H9 (cell line): Measurements from ENCODE around the gene TTYH1. TPM values are rescaled to one million over a fixed set of nuclear protein-coding genes. Genes with fewer than 3 reads are reported as not detected.

Experiments
- DNase-seq: peaks from one replicate; pipeline ENCODE4 v3.0.0-alpha.2; 2017
- H2AFZ ChIP-seq: one replicate; pipeline ENCODE4 v1.6.1; 2013; ENCODE audit warnings: mild to moderate bottlenecking, low read length, control low read depth, moderate library complexity
- H2AK5ac ChIP-seq: 2 replicates; pipeline ENCODE4 v1.6.1; 2013; ENCODE audit warnings: low read length, control low read depth, mixed read lengths; ENCODE audit not compliant: insufficient read length
- H2BK120ac ChIP-seq: one replicate; pipeline ENCODE4 v1.6.1; 2013; ENCODE audit warnings: low read depth, mild to moderate bottlenecking, low read length, control low read depth, inconsistent platforms; ENCODE audit not compliant: poor library complexity, severe bottlenecking
- H2BK12ac ChIP-seq: 2 replicates; pipeline ENCODE4 v1.6.1; 2013; ENCODE audit warnings: low read length, control low read depth, mixed read lengths, low read depth; ENCODE audit not compliant: insufficient read length
- H2BK15ac ChIP-seq: 2 replicates; pipeline ENCODE4 v1.6.1; 2013; ENCODE audit warnings: low read depth, low read length, control low read depth
- H2BK20ac ChIP-seq: one replicate; pipeline ENCODE4 v1.6.1; 2013; ENCODE audit warnings: low read depth, mild to moderate bottlenecking, low read length, control low read depth, inconsistent platforms; ENCODE audit not compliant: poor library complexity, severe bottlenecking
- H2BK5ac ChIP-seq: 2 replicates; pipeline ENCODE4 v1.6.1; 2013; ENCODE audit warnings: low read length, control low read depth, mixed read lengths; ENCODE audit not compliant: insufficient read length
- H3K14ac ChIP-seq: 2 replicates; pipeline ENCODE4 v1.6.1; 2013; ENCODE audit warnings: low read length, control low read depth; ENCODE audit not compliant: insufficient read depth
- H3K18ac ChIP-seq: 2 replicates; pipeline ENCODE4 v1.6.1; 2013; ENCODE audit warnings: low read depth, mild to moderate bottlenecking, mixed read lengths, low read length, control low read depth; ENCODE audit not compliant: insufficient read length
- H3K23ac ChIP-seq: 2 replicates; pipeline ENCODE4 v1.6.1; 2013; ENCODE audit warnings: low read length, control low read depth, mixed read lengths, low read depth; ENCODE audit not compliant: insufficient read length
- H3K23me2 ChIP-seq: 2 replicates; pipeline ENCODE4 v1.6.1; 2013; ENCODE audit warnings: low read depth, mild to moderate bottlenecking, mixed read lengths, low read length, control low read depth; ENCODE audit not compliant: insufficient read length, poor library complexity, severe bottlenecking
- H3K27ac ChIP-seq: 2 replicates; pipeline ENCODE4 v1.5.1; 2013; ENCODE audit warnings: low read length, control low read depth, mixed read lengths, low read depth; ENCODE audit not compliant: insufficient read length
- H3K27me3 ChIP-seq: 2 replicates; pipeline ENCODE4 v1.6.1; 2013; ENCODE audit warnings: low read length, control low read depth, inconsistent platforms; ENCODE audit not compliant: insufficient read depth
- H3K4ac ChIP-seq: 2 replicates; pipeline ENCODE4 v1.6.1; 2013; ENCODE audit warnings: low read depth, mild to moderate bottlenecking, control low read depth, inconsistent platforms, low read length, moderate library complexity
- H3K4me1 ChIP-seq: 2 replicates; pipeline ENCODE4 v1.6.1; 2013; ENCODE audit warnings: low read length, control low read depth, inconsistent platforms; ENCODE audit not compliant: insufficient read depth
- H3K4me2 ChIP-seq: 2 replicates; pipeline ENCODE4 v1.6.1; 2013; ENCODE audit warnings: low read length, control low read depth, mixed read lengths; ENCODE audit not compliant: insufficient read length, insufficient read depth
- H3K56ac ChIP-seq: 2 replicates; pipeline ENCODE4 v1.6.1; 2013; ENCODE audit warnings: low read depth, mild to moderate bottlenecking, mixed read lengths, low read length, control low read depth; ENCODE audit not compliant: insufficient read length
- H3K79me1 ChIP-seq: 2 replicates; pipeline ENCODE4 v1.6.1; 2013; ENCODE audit warnings: low read depth, mild to moderate bottlenecking, moderate library complexity, low read length, control low read depth, inconsistent platforms; ENCODE audit not compliant: insufficient read depth, poor library complexity, severe bottlenecking
- H3K79me2 ChIP-seq: 2 replicates; pipeline ENCODE4 v1.6.1; 2013; ENCODE audit warnings: low read length, control low read depth, inconsistent platforms; ENCODE audit not compliant: insufficient read depth
- H3K9ac ChIP-seq: 2 replicates; pipeline ENCODE4 v1.6.1; 2013; ENCODE audit warnings: low read length, control low read depth, mixed read lengths; ENCODE audit not compliant: insufficient read length; ENCODE audit errors: extremely low read depth
- H3K9me3 ChIP-seq: one replicate; pipeline ENCODE4 v1.6.1; 2013; ENCODE audit warnings: low read depth, low read length, inconsistent platforms; ENCODE audit not compliant: control insufficient read depth
- H3T11ph ChIP-seq: one replicate; pipeline ENCODE4 v1.6.1; 2013; ENCODE audit warnings: mild to moderate bottlenecking, low read length, control low read depth, inconsistent platforms
- H4K20me1 ChIP-seq: one replicate; pipeline ENCODE4 v1.6.1; 2013; ENCODE audit not compliant: control insufficient read depth, insufficient read length, insufficient read depth
- H4K5ac ChIP-seq: 2 replicates; pipeline ENCODE4 v1.6.1; 2013; ENCODE audit warnings: low read depth, mild to moderate bottlenecking, mixed read lengths, low read length, control low read depth; ENCODE audit not compliant: insufficient read length
- H4K8ac ChIP-seq: replicated peaks from 2 replicates; pipeline ENCODE4 v1.6.1; 2013; ENCODE audit warnings: low read length, control low read depth, mixed read lengths, low read depth; ENCODE audit not compliant: insufficient read length
- H4K91ac ChIP-seq: 2 replicates; pipeline ENCODE4 v1.6.1; 2013; ENCODE audit warnings: low read depth, mild to moderate bottlenecking, moderate library complexity, mixed read lengths, low read length, control low read depth; ENCODE audit not compliant: insufficient read length
- H3K27ac Mint-ChIP-seq, 3 experiments: 2 replicates in 2 of 3; 3 replicates in 1 of 3; pipeline ENCODE4 v1.8.0; 2020 to 2021; ENCODE audit warnings: mixed read lengths in 3 of 3, mild to moderate bottlenecking in 1 of 3, moderate library complexity in 1 of 3
- H3K27me3 Mint-ChIP-seq: 2 replicates; pipeline ENCODE4 v1.8.0; 2021; ENCODE audit warnings: low read depth, mild to moderate bottlenecking, moderate library complexity, mixed read lengths
- H3K36me3 Mint-ChIP-seq, 3 experiments: 2 replicates in 2 of 3; 3 replicates in 1 of 3; pipeline ENCODE4 v1.8.0; 2020 to 2021; ENCODE audit warnings: low read depth in 3 of 3, mixed read lengths in 3 of 3; ENCODE audit not compliant: insufficient read depth in 1 of 3
- H3K4me1 Mint-ChIP-seq, 2 experiments: 2 replicates each; pipeline ENCODE4 v1.8.0; 2020; ENCODE audit warnings: mixed read lengths in 2 of 2
- H3K4me3 Mint-ChIP-seq, 2 experiments: 2 replicates in 1 of 2; 3 replicates in 1 of 2; pipeline ENCODE4 v1.8.0; 2020 to 2021; ENCODE audit warnings: mild to moderate bottlenecking in 2 of 2, mixed read lengths in 2 of 2, moderate library complexity in 1 of 2
- H3K9me3 Mint-ChIP-seq, 2 experiments: 2 replicates in 1 of 2; 3 replicates in 1 of 2; pipeline ENCODE4 v1.8.0; 2020; ENCODE audit warnings: mild to moderate bottlenecking in 2 of 2, mixed read lengths in 2 of 2, moderate library complexity in 1 of 2
- WGBS: extraction: QIAGEN DNeasy Blood & Tissue Kit; methylation state at CpG from one replicate; pipeline ENCODE4 v1.1.7; 2013; ENCODE audit warnings: missing lambda C conversion rate, low lambda C conversion rate, mixed read lengths; ENCODE audit not compliant: insufficient read length; ENCODE audit errors: extremely low coverage; 5-methylcytosine and 5-hydroxymethylcytosine counted together
- total RNA-seq: library from RNA; stranded (reverse); gene quantifications from 2 replicates; pipeline ENCODE4 v1.2.1, GENCODE V29; 2021
- TF ChIP-seq, protein P1 (sequence below): fragments of 200-600 bp; sonication (generic); conservative IDR thresholded peaks from 3 replicates; pipeline ENCODE4 v1.8.0; 2021; ENCODE audit warnings: antibody characterized with exemption, mild to moderate bottlenecking

TTYH1 gene
- total RNA-seq, 1 experiment from 2014 or later = 47.1 TPM

- H2BK12ac ChIP-seq = no peak overlapping the region
- no peak for DNase-seq
- Mint-ChIP-seq H3K27ac (no peak overlapping the region), H3K4me3 (no peak overlapping the region), H3K4me1 (peaks cover 32 to 44% of the 10 kb centered on the region in 2 experiments), H3K9me3 (no peaks in the 10 kb centered on the region), H3K36me3 (peaks cover 0 to 24% (median 24%) of the 10 kb centered on the region in 3 experiments; a peak in 6 of 7 replicates), H3K27me3 (peaks cover 28% of the 10 kb centered on the region)
- no peaks in the 10 kb centered on the region for H3K79me2 ChIP-seq
- no peak overlapping the region for H3K27ac ChIP-seq
- H3K4me2 ChIP-seq = no peak overlapping the region
- H3K4ac ChIP-seq = no peak overlapping the region
- no peak overlapping the region for H4K8ac ChIP-seq
- H3K9ac ChIP-seq = no peak overlapping the region
- no peaks in the 10 kb centered on the region for H3K9me3 ChIP-seq
- H2AFZ ChIP-seq = no peak overlapping the region
- no peak overlapping the region for H2BK15ac ChIP-seq
- no peak overlapping the region for H2BK5ac ChIP-seq
- no peak overlapping the region for H4K91ac ChIP-seq
- no peak overlapping the region for H3K56ac ChIP-seq
- peaks cover 5% of the 10 kb centered on the region; the same call in 1 of the 2 replicates for H3K4me1 ChIP-seq
- no peak overlapping the region for H3T11ph ChIP-seq
- H3K79me1 ChIP-seq = no peaks in the 10 kb centered on the region
- WGBS = no CpG with 5 or more reads among the region's 10 CpGs
- H3K23me2 ChIP-seq = no peaks in the 10 kb centered on the region
- no peak overlapping the region for H3K18ac ChIP-seq
- TF ChIP-seq, protein P1, sequence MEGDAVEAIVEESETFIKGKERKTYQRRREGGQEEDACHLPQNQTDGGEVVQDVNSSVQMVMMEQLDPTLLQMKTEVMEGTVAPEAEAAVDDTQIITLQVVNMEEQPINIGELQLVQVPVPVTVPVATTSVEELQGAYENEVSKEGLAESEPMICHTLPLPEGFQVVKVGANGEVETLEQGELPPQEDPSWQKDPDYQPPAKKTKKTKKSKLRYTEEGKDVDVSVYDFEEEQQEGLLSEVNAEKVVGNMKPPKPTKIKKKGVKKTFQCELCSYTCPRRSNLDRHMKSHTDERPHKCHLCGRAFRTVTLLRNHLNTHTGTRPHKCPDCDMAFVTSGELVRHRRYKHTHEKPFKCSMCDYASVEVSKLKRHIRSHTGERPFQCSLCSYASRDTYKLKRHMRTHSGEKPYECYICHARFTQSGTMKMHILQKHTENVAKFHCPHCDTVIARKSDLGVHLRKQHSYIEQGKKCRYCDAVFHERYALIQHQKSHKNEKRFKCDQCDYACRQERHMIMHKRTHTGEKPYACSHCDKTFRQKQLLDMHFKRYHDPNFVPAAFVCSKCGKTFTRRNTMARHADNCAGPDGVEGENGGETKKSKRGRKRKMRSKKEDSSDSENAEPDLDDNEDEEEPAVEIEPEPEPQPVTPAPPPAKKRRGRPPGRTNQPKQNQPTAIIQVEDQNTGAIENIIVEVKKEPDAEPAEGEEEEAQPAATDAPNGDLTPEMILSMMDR = no peak
- no peaks in the 10 kb centered on the region for H4K20me1 ChIP-seq
- no peak overlapping the region for H2BK120ac ChIP-seq
- H3K14ac ChIP-seq = no peak overlapping the region
- H2BK20ac ChIP-seq = no peak overlapping the region
- H3K23ac ChIP-seq = no peak overlapping the region
- H3K27me3 ChIP-seq = no peaks in the 10 kb centered on the region
- H4K5ac ChIP-seq = no peak overlapping the region
- H2AK5ac ChIP-seq = no peak overlapping the region
Observed at GRCh38 chr19:54436628-54437252, 21.5 kb downstream of the TTYH1 start.
